HG02943 (cell line): ENCODE results near the gene COMTD1.
"Not testable (repeated sequence)": the region's sequence is repeated elsewhere in the genome, so short reads cannot be mapped to it uniquely, and the experiment has no call there.

Source experiments
- ATAC-seq: cut with Tn5 transposase; IDR thresholded peaks from one replicate; pipeline ENCODE4 v1.9.1; 2021; ENCODE audit warnings: mild to moderate bottlenecking, low read depth, moderate library complexity; ENCODE audit not compliant: unreplicated experiment

COMTD1 gene

GRCh38 chr10:75197906-75198305, 37.9 kb downstream of the COMTD1 start:
- no peak for ATAC-seq

GRCh38 chr10:75197066-75197465, 38.7 kb downstream of the COMTD1 start:
- ATAC-seq: no peak

GRCh38 chr10:75195035-75195763, 40.6 kb downstream of the COMTD1 start:
- no peak for ATAC-seq

- ATAC-seq: not testable (repeated sequence)
Measured at GRCh38 chr10:75194625-75195024, 41.1 kb downstream of the COMTD1 start.

GRCh38 chr10:75191821-75192568, 43.8 kb downstream of the COMTD1 start:
- ATAC-seq: no peak

GRCh38 chr10:75189266-75190096, 46.3 kb downstream of the COMTD1 start:
- no peak for ATAC-seq

GRCh38 chr10:75188522-75188921, 47.2 kb downstream of the COMTD1 start:
- ATAC-seq: not testable (repeated sequence)

GRCh38 chr10:75187961-75188426, 47.8 kb downstream of the COMTD1 start:
- ATAC-seq: no peak

- no peak for ATAC-seq
Measured at GRCh38 chr10:75186310-75186709, 49.4 kb downstream of the COMTD1 start.
